ACHN (cell line): ENCODE data around the gene NAPSA.

Experiments used
- DNase-seq: peaks from one replicate; pipeline ENCODE4 v3.0.0-alpha.2; 2015
- in situ Hi-C: cut with HindIII; loops from 2 replicates; pipeline ENCODE4 v1.10.0; 2017; ENCODE audit warnings: low sequenced_read_pairs, low pct_ligation_motif_present, low pct_unique_long_range_greater_than_20kb

NAPSA gene

DNA sequence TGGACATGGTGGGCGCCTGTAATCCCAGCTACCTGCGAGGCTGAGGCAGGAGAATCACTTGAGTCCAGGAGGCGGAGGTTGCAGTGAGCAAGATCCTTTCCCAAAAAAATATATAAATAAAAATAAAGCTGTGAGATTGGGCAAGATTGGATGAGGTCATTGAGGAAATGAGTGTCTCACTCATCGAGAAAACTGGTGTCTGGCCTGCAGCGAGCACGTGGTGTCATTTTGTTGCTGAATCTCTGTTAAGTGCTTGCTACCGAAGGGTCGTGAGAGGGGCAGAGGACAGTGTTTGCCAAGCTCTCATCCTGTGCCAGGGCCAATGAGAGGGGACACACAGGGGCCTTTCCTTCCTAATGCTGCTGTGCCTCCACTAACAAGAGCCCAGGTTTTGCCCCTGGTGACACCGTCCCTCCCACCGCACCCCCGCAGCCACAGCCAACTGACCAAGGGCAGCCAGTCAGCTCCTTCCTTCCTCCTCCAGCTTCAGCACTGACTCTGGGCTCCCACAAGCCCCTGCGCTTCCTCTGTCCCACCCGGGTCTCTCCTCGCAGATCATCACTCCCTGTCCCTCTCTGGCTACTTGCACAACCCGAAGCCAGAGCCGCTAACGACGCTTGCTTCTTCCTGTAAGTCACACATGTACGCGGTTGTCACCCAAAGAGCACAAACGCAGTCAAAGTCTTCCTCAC, 21.9 kb upstream of the NAPSA start:
- in situ Hi-C loops, result no loop called here
- DNase-seq, result no peak

DNA sequence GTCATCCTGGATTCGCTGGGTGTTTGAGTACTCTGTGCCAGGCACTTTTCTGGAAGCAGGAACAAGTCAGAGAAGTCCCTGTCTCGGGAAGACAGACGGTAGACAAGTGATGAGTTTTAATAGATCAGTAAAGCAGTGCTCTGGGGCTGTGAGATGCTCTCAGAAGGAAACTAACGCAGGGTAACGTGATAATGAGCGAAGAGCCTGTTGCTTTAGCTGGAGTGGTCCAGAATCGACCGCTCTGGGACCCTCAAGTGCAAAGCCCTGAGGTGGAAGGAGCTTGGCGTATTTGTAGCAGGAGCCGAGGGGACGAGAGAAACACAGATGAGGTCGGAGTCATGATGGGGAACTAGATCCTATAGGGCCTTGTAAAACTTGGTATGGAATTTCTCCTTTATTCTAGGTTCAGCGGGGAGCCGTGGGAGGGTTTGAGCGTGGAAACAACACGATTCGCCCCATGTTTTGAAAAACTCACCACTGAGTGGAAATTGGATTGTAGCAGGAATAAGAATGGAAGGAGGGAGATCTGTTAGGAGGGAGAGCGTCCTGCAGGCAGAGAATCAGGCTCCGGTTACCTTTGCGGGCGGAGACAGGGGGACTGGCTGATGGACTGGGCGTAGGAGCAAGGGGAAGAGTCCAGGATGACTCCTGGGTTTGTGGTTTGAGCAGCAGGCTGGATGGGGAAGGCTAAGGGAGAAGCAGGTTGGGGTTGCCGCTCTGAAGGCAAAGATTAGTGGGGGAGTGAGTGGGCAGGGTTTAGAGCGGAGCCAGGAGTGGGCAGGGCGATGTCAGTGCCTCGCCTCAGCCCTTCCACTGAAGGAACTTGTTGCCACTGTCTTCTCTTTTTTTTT, 19.5 kb upstream of the NAPSA start:
- in situ Hi-C loops, result no loop called here

DNA sequence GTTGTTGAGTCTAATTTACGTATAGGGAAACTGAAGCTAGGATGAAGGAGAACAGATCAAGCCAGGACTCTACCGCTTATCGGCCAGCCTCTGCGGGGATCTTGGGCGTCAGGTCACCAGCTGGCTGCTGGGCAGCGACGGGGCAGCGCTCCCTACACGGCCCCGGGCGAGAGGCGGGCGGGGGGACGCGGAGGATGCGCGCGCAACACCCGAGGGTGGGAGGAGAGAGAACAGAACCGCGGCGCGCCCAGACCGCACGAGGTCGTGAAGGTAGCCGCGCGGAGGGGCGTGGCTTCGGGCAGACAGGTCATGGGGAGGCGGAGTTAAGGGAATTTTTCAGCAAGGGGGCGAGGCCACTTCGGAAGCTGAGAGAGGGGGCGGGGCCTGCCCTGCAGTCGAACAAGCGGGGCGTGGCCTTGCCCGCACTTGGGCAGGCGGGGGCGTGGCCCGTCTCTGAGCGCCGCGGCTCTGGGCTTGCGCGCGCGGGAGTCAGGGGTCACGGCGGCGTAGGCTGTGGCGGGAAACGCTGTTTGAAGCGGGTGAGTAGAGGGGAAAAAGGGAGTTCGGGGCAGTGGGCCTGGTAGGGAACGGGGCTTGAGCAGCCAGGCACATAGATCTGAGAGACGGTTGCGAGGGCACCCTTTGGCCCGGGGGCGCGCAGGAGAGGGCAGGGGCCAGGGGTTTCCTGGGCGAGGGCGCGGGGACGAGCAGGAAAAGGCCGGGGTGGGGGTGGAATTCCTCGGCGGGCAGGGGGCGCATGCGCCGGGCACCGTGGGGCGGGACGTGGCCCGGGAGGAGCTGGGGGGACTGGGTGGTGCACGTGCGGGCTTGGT, 18.6 kb upstream of the NAPSA start, which contains the start of gene POLD1:
TSS of gene POLD1 (plus strand) at position 496 of the 833 bp plus-strand sequence. CDS start 14,505 bp downstream, outside the sequence.
- peak; percentile 96 for DNase-seq
- in situ Hi-C loops, result no loop called here

More for the DNA sequence above, 19.5 kb upstream of the NAPSA start:
- DNase-seq, result no peak

DNA sequence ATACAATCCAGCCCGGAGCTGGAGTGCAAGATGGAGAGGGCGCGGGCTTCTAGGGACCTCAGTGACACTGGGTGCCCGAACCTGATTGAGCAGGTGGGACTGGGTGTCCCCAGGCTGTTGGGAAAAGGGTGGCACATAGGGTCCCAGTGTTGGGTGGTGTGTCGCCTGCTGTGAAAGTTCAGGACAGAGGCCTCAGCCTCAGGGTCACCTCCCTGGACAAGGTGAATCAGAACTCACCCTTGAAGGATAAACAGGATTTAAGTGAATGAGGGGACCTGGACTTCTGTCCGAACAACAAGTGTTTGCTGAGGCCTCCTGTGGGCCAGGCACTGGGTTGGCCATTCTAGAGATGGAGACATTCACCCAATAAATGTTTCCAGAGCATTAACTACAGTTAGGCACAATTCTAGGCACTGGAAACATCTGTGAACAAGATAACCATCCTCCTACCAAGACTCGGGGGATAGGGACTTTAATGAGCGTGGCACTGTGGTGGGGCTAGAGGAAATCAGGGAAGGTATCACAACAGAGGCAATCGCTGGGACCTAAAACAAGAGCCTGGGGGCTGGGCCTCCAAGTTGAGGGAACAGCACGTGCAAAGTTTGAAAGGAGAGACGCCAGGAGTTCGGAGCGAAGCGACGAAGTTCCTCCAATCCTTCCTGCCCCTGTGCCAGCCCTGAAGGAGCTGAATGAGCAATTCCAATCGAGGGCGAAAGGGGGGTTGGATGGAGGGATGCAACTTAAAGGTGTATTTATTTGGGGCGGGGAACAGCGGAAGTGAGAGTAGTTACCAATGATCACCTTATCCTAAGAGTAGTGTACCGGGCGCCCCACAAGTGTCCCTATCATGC, 17.8 kb upstream of the NAPSA start:
- in situ Hi-C loops, result no loop called here
- no peak for DNase-seq

DNA sequence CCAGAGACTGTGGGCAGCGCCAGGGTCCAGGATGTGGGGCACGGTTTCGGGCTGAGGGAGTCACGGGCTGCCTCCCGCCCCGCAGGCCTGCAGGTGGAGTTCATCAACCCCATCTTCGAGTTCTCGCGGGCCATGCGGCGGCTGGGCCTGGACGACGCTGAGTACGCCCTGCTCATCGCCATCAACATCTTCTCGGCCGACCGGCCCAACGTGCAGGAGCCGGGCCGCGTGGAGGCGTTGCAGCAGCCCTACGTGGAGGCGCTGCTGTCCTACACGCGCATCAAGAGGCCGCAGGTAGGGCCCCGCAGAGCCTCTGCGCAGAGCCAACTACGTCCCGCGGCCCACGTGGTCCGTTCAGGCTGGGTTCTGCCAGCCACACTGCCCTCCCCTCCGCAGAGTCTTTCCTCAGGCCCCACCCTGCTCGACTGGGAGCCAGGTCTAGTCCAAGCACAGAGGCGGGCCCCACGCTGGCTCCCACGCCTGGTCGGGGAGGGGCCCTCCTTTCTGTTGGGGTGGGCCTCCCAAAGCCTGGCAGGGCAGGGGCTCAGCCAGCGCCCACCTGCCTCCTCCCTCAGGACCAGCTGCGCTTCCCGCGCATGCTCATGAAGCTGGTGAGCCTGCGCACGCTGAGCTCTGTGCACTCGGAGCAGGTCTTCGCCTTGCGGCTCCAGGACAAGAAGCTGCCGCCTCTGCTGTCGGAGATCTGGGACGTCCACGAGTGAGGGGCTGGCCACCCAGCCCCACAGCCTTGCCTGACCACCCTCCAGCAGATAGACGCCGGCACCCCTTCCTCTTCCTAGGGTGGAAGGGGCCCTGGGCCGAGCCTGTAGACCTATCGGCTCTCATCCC, 16.7 kb upstream of the NAPSA start:
- no peak for DNase-seq
- in situ Hi-C loops, result no loop called here

DNA sequence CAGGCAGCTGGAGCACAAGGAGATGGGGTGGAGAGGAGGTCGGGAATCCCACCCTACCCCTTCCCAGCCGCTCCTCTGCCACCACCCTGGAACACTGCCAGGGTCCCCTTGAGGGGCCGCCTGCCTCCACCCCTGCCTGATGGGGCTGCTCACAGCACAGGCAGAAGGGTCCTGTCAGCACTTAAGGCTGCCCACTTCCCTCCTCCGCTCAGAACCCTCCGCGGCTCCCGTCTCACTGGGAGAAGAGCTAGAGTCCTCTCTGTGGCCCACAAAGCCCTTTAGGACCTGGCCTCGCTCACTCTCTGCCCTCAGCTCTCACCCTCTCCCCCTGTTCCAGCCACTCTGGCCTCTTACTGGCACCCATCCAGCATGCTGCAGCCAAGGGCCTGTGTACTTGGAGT, 15.3 kb upstream of the NAPSA start:
- DNase-seq, result no peak
- in situ Hi-C loops, result no loop called here

DNA sequence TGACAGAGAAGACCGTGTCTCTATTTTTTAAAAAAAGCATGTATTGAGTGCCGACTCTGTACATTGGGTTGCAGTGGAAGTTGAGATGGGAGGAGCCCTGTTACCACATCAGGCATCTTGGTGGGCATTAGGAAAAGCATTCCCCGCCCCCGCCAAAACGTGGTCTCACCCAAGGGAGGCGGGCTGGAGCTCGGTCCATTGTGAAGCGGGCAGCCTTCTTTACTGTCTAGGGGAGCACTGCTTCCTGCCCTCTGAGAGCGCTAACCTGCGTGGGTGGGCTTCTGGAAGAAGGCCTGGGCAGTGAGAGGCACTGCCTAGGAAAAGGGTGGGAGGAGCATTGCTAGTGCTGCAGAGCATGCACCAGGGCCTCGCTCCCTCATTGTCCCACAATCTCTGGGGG, 14.7 kb upstream of the NAPSA start:
- no peak for DNase-seq
- in situ Hi-C loops, result no loop called here

DNA sequence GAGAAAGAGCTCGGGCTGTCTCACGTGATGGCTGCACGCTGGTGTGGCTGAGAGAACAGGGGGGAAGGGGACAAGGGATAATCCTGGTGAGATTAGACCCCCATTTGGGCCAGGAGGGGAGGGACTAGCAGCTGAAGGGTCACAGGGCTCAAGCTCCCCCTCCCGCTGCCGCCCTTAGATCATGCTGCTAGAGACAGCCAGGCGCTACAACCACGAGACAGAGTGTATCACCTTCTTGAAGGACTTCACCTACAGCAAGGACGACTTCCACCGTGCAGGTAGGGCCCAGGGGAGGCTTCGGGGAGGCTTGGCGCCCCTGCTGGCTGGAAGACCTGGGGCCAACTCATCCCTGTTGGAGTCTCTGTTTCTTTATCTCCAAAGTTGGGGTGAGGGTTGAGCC, 14.2 kb upstream of the NAPSA start:
- in situ Hi-C loops, result no loop called here
- DNase-seq, result no peak

DNA sequence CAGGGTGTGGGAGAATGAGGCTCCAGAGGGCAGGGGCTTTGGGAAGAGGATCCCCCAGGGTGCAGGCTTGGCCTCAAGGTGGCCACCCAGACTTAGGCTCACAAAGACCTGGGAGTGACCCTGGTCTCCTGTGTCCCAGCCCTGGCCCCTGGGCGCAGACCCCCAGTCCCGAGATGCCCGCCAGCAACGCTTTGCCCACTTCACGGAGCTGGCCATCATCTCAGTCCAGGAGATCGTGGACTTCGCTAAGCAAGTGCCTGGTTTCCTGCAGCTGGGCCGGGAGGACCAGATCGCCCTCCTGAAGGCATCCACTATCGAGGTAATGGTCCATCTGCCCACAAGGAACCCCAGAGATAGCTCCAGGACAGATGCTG, 13.4 kb upstream of the NAPSA start:
- DNase-seq, result no peak
- in situ Hi-C loops, result no loop called here

DNA sequence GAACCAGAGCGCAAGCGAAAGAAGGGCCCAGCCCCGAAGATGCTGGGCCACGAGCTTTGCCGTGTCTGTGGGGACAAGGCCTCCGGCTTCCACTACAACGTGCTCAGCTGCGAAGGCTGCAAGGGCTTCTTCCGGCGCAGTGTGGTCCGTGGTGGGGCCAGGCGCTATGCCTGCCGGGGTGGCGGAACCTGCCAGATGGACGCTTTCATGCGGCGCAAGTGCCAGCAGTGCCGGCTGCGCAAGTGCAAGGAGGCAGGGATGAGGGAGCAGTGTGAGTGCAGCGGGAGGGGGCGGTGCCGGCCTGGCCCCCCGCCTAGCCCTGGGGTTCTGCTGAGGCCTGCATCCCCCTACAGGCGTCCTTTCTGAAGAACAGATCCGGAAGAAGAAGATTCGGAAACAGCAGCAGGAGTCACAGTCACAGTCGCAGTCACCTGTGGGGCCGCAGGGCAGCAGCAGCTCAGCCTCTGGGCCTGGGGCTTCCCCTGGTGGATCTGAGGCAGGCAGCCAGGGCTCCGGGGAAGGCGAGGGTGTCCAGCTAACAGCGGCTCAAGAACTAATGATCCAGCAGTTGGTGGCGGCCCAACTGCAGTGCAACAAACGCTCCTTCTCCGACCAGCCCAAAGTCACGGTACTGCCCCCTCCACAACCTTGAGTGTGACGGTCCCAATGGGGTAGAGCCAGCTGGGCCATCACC, 12.9 kb upstream of the NAPSA start:
- in situ Hi-C loops, result no loop called here
- no peak for DNase-seq

DNA sequence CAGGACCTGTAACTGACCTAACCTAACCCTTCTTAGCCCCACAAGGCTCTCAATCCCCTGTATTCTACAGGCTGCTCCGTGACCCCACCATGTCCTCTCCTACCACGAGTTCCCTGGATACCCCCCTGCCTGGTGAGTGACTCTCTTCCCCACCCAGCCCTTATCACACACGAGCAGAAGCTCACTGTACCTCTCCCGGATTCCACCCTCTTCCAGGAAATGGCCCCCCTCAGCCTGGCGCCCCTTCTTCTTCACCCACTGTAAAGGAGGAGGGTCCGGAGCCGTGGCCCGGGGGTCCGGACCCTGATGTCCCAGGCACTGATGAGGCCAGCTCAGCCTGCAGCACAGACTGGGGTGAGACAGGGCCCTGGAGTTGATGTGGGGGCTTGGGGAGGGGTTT, 12.1 kb upstream of the NAPSA start:
- in situ Hi-C loops, result no loop called here
- DNase-seq, result no peak

DNA sequence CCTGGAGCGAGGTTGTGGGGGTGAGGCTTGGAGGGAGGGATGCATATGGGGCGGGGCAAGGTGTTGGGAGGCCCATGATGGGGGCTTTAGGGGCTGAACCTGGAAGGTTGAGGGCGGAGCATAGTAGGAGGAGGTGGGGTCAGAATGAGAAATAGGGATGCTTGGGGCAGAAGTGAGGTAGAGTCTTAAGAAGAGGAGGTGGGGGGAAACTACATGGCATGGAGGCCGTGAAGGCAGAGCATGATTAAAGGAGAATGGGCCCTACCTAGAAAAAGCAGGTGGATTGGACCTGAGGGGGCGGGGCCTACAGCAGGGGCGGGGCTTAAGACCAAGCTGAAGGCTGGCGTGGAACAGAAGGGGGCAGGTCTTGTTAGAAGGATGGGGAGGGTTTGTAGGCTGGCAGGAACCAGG, 11.6 kb upstream of the NAPSA start:
- peak; percentile 10 for DNase-seq

DNA sequence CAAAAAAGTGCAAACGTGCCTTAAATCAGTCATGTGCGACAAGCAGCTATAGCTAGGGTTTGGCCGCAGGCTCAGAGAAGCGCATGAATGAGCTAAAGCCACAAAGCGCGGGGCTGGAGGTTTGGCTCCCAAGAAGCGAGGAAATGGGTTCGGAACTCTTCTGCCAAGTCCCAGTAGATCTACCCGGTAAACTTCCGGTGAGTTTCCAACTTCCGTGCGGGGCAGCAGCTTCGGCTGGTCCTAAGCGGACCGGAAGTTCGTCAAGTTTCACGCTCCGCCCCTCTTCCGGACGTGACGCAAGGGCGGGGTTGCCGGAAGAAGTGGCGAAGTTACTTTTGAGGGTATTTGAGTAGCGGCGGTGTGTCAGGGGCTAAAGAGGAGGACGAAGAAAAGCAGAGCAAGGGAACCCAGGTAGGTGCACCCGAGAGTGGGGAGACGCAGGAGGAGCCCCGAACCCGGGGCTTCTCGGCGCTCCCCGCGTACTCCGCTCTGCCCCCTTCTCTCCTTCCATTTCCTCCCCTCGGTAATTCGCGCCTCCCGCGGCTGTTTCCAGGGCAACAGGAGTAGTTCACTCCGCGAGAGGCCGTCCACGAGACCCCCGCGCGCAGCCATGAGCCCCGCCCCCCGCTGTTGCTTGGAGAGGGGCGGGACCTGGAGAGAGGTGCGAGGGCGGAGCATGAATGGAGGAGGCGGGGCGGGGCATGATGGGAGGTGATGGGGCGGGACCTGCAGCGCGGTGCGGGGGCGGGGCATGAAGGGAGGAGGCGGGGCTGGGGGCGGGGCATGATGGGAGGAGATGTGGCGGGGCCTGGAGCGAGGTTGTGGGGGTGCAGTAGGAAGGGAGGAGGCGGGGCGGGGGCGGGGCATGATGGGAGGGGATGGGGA, 11.0 kb upstream of the NAPSA start, which contains the start of gene NR1H2:
TSS of gene NR1H2 (plus strand) at position 292 of the 885 bp plus-strand sequence. CDS start 1,149 bp downstream, outside the sequence.
- in situ Hi-C loops, result no loop called here

More for the DNA sequence above, 11.6 kb upstream of the NAPSA start:
- in situ Hi-C loops, result no loop called here

DNA sequence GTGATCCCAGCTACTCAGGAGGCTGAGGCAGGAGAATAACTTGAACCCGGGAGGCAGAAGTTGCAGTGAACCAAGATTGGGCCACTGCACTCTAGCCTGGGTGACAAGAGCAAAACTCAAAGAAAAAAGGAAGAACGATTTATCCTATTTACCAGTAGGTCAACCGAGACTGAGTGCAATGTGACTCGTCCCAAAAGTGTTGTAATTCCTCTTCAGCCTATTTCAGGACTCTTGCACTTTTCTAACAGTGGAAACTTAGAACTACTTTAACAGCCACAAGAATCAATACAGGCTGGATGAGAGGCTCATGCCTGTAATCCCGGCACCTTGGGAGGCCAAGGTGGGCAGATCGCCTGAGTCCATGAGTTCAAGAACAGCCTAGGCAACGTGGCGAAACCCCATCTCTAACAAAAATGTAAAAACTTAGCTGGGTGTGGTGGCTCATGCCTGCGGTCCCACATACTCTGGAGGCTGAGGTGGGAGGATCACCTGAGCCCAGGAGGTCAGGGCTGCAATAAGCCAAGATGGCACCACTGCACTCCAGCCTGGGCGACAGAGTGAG, 6.6 kb upstream of the NAPSA start:
- in situ Hi-C loops, result no loop called here
- peak; percentile 21 for DNase-seq

More for the DNA sequence above, 11.0 kb upstream of the NAPSA start, which contains the start of gene NR1H2:
- peak; percentile 97 for DNase-seq
